SU-DHL-6 (cell line): ENCODE data around the gene PRR7.

Experiments
- CTCF ChIP-seq: fragments of 200-600 bp; sonication (generic); IDR thresholded peaks from one replicate; pipeline ENCODE4 v1.5.1; 2017; ENCODE audit warnings: antibody characterized with exemption, mild to moderate bottlenecking, low read length, moderate library complexity; ENCODE audit not compliant: insufficient read depth, poor library complexity, severe bottlenecking
- EZH2phosphoT487 ChIP-seq: fragments of 200-600 bp; sonication (generic), shearing (Covaris generic); conservative IDR thresholded peaks from 2 replicates; pipeline ENCODE4 v1.6.1; 2018; ENCODE audit warnings: mild to moderate bottlenecking, antibody characterized with exemption, low read length, moderate library complexity, mixed read lengths

GRCh38 chr5:177456976-177457851 is 10.6 kb downstream of the PRR7 start:
- no peak for TF ChIP-seq CTCF
- TF ChIP-seq EZH2phosphoT487 = no peak
